ENCODE data around the gene SFTPA2. TPM values are rescaled to one million over a fixed set of nuclear protein-coding genes. Genes with fewer than 3 reads are reported as not detected.
"Not testable (repeated sequence)": the region's sequence is repeated elsewhere in the genome, so short reads cannot be mapped to it uniquely, and the experiment has no call there.

The SFTPA2 gene
- total RNA-seq: 0.08 TPM in 1 of 2 replicates, not detected in the other
- polyA plus RNA-seq (2012): 0.13 TPM

DNA sequence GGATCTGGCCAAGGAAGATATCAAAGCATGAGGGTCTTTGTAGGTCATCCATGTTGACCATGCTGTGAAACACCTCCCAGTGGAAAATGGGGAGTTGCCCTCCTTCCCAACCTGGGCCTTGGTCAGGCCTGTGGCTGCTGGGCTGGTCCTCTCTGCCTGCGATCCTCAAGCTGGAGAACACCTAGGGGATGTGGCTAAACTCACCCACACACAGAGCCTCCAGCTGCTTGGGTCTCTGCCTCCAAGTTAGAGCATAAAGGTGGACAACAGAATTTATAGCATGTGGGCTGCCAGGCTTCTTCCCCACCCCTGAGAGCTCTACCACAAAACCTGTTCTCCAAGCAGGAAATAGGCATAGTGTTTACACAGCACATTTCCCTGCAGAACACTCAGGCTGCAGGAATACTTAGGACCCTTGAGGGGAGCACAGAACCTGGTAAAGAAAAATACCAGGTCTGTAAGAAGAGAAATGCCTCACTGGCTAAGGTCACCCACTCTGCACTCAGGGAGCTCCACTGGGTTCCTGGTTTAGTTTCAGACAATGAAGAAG, at the start of gene SFTPA2:
SFTPA2 (minus strand) TSS at position 248 of the 550 bp plus-strand sequence. CDS start 924 bp downstream, outside the sequence.
- DNase-seq (ENCODE audit: low read depth): no peak

DNA sequence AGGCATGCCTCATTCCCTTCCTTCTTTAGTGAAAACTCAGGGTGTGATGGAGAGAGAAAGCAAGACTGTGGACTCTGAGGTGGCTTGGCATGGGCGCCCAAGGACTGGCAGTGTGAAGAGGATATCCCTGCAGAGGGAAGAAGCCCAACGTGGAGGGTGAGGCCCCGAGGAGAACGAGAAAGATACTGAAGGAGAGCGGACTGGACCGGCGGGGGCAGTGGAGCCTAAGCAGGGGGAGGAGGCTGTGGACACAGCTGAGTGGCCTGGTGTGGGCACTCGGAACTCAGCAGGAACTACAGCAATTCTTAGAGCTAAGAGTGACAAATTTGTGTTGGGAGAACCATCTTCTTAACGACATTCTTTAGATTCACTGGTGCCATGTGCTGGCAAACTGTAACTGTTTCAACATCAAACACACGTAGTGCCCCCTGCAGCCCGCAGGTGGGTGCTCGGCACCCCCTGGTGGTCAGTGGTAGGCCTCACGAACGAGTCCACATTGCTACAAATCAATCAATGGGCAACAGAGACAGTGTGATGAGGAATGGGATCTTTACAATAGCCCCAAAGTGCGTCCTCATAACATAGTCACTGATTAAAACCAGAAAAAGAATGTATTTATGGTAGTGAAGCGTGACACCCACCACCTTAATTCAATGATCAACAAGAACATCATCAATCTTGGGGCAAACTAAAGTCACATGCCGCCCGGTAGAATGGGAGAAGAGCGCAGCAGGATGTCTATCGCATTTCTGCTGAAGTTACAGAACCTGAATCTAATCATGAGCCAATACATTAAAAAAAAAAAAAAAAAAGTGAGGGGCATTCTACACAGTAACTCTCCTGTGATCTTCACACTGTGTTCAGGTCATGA, 48.5 kb upstream of the SFTPA2 start:
- peak; percentile 16 for DNase-seq (ENCODE audit: low read depth)

DNA sequence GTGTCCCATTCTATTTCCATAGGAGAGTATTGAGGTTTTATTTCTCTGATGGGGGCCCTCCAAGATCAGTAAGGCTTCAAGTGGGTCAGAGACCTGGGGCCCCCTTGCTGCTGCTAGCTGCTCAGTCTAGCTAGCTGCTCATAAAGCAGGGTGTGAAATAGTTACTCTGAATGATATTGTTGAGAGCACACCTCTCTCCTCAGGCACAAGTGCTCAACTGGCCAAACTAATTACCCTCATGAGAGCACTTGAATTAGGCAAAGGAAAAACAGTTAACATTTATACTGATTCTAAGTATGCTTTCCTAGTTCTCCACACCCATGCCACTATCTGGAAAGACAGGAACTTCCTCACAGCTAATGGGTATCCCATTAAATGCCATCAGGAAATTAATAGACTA, 45.1 kb upstream of the SFTPA2 start:
- DNase-seq (ENCODE audit: low read depth): no peak

DNA sequence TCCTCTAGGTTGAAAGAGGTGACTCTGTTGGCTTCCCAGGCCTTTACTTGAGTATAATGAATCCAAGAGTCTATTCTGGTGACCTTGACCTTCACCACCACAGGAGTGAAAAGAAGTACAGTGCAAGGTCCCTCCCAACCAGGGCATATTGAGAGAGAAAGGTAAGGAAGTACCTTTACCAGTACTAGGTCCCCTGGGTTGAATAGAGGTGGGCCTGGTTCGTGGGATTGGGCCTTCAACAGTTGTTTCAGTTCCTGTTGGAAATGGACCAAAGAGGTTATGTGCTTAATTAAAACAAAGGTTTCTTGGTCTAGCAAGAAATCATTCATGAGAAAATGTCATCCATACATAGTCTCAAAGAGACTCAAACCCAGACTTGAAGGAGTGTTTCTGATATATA, 44.1 kb upstream of the SFTPA2 start:
- DNase-seq (ENCODE audit: low read depth): no peak

DNA sequence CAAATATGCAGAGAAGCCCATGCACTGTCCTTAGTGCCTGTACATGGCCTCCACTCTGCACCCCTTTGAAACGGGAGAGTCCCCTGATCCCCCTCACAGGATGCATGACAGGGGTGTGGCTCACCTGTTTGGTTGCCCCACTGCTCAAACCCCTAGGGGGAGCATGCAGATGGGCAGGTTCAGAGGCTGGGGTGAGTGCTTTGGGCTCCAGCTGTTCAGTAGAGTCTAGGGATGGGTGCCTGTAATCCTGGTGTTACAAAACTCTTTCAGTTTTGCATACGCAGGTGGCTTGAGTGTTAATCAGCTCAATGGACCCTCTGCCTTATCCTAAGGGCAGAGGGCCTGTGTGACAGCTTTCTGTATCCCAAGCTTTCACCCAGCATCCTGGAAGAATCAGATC, 42.7 kb upstream of the SFTPA2 start:
- no peak for DNase-seq (ENCODE audit: low read depth)

DNA sequence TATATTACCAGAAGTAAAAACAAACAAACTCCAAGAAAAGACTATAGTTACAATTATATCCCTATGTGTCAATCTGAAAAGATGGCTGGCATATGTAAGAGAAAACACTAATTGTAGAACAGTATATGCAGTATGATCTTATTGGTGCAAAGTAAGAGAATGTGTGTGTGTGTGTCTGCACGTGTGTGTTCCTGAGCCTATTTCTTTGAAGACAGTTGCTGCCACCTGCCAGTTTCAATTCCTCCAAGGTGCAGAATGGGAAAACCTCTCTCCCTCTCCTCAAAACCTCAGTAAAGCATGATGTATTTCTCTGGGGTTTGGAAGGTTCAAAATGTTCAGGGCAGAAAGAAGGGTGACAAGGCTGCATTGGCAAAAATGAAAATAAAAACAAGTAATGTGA, 41.7 kb upstream of the SFTPA2 start:
- DNase-seq (ENCODE audit: low read depth): no peak

DNA sequence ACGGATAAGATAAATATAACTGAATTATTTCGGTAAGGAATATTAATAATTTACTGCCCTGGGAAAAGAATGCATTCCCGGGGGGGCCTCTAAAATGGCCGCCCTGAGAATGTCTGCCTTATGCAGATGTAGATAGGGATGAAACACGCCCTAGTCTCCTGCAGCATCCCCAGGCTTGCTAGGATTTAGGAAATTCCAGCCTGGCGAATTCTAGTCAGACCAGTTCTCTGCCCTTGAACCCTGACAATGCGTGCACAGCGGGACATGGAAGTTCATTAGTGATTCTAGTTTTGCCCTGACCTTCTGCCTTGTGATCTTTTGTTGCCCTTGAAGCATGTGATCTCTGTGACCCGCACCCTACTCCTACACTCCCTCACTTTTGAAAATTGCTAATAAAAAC, 39.4 kb upstream of the SFTPA2 start:
- DNase-seq (ENCODE audit: low read depth): not testable (repeated sequence)

DNA sequence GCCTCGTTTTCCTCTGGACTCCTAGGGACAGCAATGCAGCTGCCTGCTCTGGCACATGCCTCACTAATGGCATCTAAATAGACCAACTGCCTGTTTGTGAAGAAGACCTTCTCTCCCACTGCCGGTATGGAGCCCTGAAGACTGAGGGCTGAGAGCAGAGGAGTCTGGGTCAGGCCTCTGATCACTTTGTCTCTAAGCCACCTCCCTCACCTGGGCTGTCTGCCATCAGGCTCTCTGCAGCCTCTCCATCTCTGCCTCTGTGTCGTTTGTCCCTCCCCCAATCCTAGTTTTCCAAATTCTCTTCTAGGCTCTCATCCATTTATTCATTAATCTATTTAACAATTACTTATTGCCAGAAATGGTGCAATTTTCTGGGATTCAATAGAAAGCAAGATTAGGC, 35.3 kb upstream of the SFTPA2 start:
- no peak for DNase-seq (ENCODE audit: low read depth)

DNA sequence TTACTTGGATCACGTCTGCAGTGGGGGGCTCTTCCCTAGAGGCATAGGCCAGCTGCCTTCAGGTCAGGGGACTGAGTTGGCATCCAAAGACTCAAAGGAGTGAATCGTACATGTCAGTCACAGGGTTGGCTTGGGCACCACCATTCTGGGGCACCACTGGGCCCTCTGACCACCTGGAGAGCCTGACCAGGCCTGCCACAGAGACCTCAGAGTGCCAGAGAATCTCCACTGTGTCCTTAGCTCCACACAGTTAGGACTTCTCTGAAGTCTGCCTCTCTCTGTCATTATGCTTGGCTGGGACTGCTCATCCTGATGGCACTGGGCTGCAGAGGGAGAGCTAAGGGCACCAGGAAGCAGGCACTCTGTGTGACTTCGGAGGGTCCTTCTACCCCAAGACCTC, 34.4 kb upstream of the SFTPA2 start:
- not testable (repeated sequence) for DNase-seq (ENCODE audit: low read depth)

DNA sequence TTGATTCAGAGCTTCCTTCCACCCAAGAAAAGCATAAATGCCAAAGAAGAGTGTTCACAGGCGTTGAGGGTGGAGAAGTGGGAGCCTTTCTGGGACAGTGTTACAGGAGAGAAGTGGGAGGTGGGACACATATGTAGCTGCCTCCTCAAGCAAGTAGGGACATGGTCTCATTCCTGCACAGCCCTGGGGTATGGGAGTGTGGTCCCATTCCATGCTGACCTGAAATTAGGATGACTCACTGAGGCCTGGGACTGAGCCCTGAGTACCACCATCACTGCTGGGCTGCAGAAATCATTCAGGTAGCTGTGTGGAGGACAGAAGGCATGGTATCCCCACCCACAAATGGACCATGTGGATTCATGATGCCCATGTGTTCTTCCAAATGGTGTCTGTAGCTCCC, 33.2 kb upstream of the SFTPA2 start:
- DNase-seq (ENCODE audit: low read depth): no peak

DNA sequence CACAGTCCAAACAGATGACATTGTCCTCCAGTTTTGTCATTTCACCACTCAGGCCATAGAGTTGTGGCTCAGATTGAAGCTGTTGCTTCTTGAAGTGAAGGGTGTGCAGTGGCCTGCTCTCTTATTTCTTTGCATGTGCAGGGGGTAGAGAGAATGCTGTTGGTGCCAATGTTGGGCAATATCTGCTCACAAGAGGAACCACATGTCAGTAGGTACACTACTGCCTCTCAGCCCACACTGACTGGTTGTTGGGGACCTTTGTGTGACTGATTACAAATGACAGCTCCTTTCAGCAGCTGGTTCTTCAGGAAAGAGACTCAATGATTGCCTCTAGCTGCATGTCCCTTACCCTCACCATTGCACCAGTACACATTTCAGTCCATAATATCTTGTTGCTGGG, 28.6 kb upstream of the SFTPA2 start:
- DNase-seq (ENCODE audit: low read depth): no peak

DNA sequence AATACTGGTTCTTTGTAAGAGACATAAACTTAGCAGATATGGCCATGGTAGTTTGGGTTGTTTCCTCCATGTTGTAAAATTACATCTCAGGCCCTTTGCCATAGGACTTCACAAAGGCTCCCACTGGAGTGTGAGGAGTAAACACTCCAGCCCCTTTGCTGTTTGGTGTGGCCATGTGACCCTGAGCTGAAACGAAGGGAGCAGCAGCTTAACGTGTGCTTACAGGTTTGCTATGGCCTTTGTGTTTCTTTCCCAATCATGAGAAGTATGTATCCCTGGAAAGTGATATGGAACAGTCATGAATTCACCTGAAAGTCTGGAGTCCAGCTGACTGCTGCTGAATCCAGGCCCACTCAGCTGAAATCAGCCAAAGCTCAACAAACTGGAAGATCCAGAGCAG, 26.7 kb upstream of the SFTPA2 start:
- no peak for DNase-seq (ENCODE audit: low read depth)

DNA sequence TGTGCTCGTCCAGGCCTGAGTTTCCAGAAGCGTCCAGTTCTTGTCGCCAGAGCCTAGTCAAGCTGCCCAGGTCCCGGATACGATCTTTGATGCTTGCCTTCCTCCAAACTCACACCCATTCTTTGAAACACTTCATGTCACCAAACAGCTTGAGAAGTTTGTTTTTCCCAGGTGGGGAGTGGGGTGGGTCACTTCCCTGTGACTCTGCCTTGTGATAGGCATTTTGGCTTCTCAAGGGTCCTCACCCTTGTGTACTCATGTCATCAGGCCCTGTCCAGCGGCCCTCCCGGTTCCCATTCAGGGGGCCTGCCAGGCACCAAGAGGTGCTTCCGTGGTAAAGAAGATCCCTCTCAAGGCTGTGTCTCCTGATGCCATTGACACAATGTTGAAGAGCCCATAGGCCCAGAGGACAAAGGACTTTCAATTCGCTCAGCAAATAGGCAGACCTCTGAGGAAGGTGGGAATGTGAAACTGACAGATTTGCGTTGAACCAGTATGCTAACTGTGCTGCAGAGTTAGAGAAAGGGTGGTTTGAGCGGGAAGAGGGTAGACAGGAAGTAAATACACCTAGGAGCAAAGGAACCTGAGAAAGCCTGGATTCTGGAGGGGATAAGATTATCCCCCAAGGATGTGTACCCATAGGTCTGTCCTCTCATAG, 25.8 kb upstream of the SFTPA2 start:
- no peak for DNase-seq (ENCODE audit: low read depth)

DNA sequence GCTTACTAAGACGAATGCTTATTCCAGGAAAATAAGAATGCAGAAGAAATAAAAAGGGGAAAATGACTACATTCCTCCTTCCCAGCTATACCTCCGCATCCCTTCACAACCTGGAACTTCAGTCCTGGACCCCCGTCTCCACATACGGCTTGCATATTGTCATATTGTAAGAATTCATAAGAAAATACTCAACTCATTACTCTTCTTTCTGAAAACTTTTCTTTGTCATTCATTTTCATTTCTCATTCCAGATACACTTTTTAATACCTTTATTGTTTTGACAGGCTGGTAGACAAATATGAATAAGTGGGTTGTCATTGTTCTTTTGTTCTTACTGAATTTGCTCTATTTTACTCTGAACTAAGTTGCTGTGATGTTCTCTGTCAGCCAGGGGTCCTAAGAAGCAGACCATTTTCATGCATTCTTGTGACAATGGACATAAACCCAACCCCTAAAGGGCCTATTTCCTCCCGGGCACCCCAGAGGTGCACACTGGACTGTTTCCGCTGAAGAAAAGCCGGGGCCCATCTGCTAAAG, 23.3 kb upstream of the SFTPA2 start:
- no peak for DNase-seq (ENCODE audit: low read depth)

DNA sequence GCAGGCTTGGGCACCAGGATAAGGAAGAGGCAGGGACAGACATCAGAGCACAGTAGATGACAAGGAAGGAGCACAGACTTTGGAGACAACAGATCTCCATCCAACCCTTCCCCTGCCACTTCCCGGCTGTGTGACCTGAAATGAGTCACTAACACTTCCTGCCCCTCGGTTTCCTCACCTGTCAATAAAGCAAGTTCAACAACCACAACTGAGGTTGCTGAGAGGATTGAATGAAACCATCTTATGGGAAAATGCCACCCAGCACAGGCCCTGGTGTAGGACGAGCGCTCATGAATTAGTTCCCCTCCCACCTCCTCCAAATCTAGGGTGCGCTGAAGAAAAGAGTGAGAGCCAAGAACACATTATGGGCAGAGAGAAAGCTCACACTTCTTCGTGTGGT, 22.7 kb upstream of the SFTPA2 start:
- not testable (repeated sequence) for DNase-seq (ENCODE audit: low read depth)

DNA sequence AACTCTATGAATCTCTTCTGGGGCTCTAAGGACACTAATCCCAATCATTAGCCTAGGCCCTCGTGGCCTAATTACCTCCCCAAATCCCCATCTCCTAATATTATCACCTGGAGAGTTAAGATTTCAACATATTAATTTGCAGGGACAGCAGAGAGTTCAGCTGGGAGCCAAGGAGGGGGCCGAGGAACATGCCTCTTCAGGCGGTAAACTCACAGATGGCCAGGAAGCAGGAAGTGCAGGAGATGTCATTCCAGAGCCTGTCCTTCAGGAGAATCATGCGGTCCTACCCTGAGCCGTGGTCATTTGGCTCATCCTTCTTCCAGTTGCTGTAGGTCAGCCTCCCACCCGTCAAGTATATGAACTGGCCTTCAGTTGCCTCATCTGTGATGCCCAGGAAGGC, 21.9 kb upstream of the SFTPA2 start:
- no peak for DNase-seq (ENCODE audit: low read depth)

DNA sequence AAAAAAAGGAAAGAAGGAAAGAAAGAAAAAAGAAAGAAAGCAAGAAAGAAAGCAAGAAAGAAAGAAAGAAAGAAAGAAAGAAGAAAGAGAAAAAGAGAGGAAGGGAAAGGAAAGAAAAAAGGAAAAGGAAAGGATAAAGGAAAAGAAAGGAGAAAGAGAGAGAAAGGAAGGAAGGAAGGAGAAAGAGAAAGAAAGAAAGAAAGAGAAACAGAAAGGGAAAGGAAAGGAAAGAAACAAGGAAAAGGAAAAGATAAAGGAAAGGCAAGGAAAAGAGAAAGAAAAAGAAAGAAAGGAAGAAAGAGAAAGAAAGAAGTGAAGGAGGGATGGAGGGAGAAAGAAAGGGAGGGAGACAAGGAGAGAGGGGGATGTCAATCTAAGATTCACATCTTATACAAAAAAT, 20.8 kb upstream of the SFTPA2 start:
- no peak for DNase-seq (ENCODE audit: low read depth)

DNA sequence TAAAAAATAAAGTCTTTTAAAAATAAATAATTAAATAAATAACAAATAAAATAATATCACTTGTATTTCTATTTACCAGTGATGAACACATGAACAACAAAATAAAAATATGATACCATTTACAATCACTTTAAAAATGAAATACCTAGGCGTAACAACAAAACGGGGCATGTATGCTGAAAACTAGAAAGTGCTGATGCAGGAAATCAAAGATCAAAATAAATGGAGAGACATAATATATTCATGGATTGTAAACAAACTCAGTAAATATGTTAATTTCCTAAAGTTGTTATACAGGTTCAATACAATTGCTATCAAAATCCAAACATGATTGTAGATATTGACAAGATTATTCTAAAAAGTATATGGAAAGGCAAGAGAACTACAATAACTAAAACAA, 19.2 kb upstream of the SFTPA2 start:
- no peak for DNase-seq (ENCODE audit: low read depth)

DNA sequence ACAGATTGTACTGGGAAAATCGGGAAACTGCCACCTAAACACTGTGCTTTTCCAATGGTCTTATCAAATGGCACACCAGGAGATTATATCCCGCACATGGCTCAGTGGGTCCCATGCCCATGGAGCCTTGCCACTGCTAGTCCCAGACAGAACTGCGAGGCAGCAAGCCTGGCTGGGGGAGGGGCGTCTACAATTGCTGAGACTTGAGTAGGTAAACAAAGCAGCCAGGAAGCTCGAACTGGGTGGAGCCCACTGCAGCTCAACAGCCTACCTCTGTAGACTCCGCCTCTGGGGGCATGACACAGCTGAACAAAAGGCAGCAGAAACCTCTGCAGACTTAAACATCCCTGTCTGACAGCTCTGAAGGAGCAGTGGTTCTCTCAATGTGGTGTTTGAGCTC, 10.4 kb upstream of the SFTPA2 start:
- DNase-seq (ENCODE audit: low read depth): not testable (repeated sequence)

DNA sequence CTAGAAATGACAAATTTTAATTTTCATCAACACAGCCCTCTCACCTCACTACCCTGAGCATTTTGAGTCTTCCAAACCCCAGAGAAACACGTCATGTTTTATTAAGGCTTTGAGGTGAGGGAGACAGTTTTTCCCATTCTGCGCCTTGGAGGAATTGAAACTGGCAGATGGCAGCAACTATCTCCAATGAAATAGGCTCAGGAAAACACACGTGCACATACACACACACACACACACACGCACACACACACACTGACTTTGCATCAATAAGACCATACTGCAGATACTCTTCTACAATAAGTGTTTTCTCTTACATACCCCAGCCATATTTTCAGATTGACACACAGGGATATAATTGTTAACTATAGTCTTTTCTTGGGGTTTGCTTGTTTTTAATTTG, 3.2 kb upstream of the SFTPA2 start:
- DNase-seq (ENCODE audit: low read depth): no peak

DNA sequence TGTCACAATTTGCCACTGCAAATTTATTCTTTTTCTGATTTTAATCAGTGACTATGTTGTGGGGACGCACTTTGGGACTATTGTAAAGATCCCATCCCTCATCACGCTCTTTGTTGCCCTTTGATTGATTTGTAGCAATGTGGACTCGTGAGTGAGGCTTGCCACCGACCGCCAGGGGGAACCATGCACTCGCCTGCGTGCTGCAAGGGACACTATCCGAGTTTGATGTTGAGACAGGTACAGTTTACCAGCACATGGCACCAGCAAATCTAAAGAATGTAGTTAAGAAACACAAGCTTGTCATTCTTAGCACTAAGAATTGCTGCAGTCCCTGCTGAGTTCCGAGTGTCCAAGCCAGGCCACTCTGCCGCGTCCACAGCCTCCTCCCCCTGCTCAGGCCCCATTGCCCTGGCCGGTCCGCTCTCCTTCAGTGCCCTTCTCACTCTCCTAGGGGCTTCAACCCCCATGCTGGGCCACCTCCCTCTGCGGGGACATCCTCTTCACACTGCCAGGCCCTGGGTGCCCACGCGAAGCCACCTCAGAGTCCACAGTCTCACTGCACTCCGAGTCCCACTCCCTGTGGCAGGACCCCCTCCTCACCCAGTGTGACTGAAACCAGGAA, 2.0 kb upstream of the SFTPA2 start:
- DNase-seq (ENCODE audit: low read depth): peak; percentile 64

DNA sequence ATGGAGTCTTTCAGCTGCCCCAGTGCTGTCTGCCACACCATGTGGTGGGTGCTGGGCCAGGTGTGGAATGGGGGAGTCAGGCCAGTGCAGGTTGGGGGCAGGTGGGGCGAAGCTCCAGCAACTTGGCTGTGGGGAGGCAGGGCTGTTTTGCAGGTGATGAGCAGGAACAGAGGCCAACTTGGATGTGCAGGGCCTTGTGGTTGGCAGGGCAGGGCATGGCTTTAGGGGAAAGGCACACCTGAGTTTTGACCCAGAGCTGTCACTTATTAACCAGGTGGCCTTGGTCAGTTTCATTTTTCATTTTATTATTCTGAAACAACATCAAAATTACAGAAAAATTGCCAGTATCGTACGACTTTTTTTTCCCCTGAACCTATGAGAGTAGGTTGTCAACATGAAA, 1.1 kb upstream of the SFTPA2 start:
- DNase-seq (ENCODE audit: low read depth): no peak

Data from myocyte (in vitro differentiated cells).